NB4 (cell line): ENCODE results near the gene CEP128.
A peak's percentile ranks its signal among the peaks of the same experiment; 100 is the strongest.

Source experiments
- DNase-seq: peaks from one replicate; pipeline ENCODE4 v3.0.0; 2010; ENCODE audit warnings: low read depth
- H3K4me3 ChIP-seq: one replicate; pipeline ENCODE4 v1.5.1; 2011; ENCODE audit warnings: mild to moderate bottlenecking, low read depth, low read length, moderate library complexity
- MYC ChIP-seq: IDR thresholded peaks from 2 replicates; pipeline ENCODE4 v1.6.1; 2011; ENCODE audit warnings: low read depth, low read length
- POLR2A ChIP-seq: IDR thresholded peaks from 2 replicates; pipeline ENCODE4 v1.6.1; 2011; ENCODE audit warnings: mild to moderate bottlenecking; ENCODE audit not compliant: insufficient read length; ENCODE audit errors: extremely low read depth
- TF ChIP-seq, protein P1 (sequence below): IDR thresholded peaks from 2 replicates; pipeline ENCODE4 v1.6.1; 2011; ENCODE audit warnings: low read depth, low read length
- TF ChIP-seq, protein P2 (sequence below): IDR thresholded peaks from one replicate; pipeline ENCODE4 v1.5.1; 2012; ENCODE audit warnings: low read depth, low read length

The CEP128 gene

DNA sequence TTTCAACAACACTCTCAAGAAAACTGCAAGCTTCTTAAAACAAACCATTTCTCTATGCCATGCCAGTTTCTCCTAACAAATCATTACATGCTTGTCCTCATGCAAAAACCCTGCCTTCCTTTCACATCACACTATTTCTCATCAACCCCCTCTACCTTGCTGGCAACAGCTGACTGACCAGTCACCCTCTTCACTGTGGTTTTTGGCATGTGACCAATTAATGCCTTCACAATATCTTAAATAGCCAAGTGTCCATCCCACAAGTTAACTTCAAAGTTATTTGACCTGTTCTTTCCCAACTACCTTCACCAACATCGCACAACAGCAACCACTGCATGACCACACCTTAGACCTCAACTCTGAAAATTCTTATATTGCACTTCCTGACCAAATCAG, 159.6 kb downstream of the CEP128 start:
- no peak for DNase-seq
- no peak for TF ChIP-seq MYC
- no peak for TF ChIP-seq POLR2A
- TF ChIP-seq, protein P1, sequence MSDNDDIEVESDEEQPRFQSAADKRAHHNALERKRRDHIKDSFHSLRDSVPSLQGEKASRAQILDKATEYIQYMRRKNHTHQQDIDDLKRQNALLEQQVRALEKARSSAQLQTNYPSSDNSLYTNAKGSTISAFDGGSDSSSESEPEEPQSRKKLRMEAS: no peak
- TF ChIP-seq, protein P2, sequence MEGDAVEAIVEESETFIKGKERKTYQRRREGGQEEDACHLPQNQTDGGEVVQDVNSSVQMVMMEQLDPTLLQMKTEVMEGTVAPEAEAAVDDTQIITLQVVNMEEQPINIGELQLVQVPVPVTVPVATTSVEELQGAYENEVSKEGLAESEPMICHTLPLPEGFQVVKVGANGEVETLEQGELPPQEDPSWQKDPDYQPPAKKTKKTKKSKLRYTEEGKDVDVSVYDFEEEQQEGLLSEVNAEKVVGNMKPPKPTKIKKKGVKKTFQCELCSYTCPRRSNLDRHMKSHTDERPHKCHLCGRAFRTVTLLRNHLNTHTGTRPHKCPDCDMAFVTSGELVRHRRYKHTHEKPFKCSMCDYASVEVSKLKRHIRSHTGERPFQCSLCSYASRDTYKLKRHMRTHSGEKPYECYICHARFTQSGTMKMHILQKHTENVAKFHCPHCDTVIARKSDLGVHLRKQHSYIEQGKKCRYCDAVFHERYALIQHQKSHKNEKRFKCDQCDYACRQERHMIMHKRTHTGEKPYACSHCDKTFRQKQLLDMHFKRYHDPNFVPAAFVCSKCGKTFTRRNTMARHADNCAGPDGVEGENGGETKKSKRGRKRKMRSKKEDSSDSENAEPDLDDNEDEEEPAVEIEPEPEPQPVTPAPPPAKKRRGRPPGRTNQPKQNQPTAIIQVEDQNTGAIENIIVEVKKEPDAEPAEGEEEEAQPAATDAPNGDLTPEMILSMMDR: no peak
- no peak overlapping the region for H3K4me3 ChIP-seq

- TF ChIP-seq, protein P2: no peak
- DNase-seq: peak; percentile 9
- H3K4me3 ChIP-seq: no peak overlapping the region
Measured at GRCh38 chr14:80780500-80780899, 161.0 kb downstream of the CEP128 start.

- DNase-seq: no peak
- no peak overlapping the region for H3K4me3 ChIP-seq
- TF ChIP-seq MYC (no peak), POLR2A (no peak)
- TF ChIP-seq, protein P1: no peak
- TF ChIP-seq, protein P2: no peak
Measured at GRCh38 chr14:80776657-80777056, 164.9 kb downstream of the CEP128 start.

DNA sequence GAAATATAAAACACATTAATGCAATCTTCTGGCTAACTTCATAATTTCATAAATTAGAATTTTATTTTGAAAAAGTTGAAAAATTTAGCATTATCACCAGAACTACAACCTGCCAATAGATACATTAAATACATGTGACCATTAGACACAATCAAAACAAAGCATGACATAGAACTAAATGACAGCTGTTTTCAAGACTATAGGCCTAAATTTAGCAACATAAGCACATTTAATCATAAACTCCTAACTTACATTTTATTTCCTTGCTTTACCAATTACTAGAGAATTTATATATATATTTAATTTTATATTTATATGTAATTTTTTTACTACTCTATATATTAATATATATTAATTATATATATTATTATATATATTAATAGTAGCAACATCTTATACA, 165.4 kb downstream of the CEP128 start:
- TF ChIP-seq, protein P1: no peak
- TF ChIP-seq MYC (no peak), POLR2A (no peak)
- TF ChIP-seq, protein P2: no peak
- no peak for DNase-seq
- H3K4me3 ChIP-seq: no peak overlapping the region

- TF ChIP-seq, protein P2: no peak
- no peak for TF ChIP-seq MYC
- TF ChIP-seq, protein P1: no peak
- DNase-seq: no peak
- H3K4me3 ChIP-seq: no peak overlapping the region
Measured at GRCh38 chr14:80772504-80772903, 169.0 kb downstream of the CEP128 start.

- no peak for DNase-seq
- no peak for TF ChIP-seq MYC
- TF ChIP-seq, protein P2: no peak
- TF ChIP-seq POLR2A: no peak
- TF ChIP-seq, protein P1: no peak
- H3K4me3 ChIP-seq: no peak overlapping the region
Measured at GRCh38 chr14:80771201-80771600, 170.3 kb downstream of the CEP128 start.
